Heart left ventricle (tissue), 16 donors: ENCODE data around the gene PLCH1. TPM values are rescaled to one million over a fixed set of nuclear protein-coding genes. Genes with fewer than 3 reads are reported as not detected.

ENCODE experiments used
- ATAC-seq, 4 donors: fragments of 200-7000 bp; cut with Tn5 transposase; one replicate each; pipeline ENCODE4 v1.9.1; 2020 to 2022; ENCODE audit warnings: moderate library complexity in 4 of 4, mild to moderate bottlenecking in 3 of 4, moderate number of reproducible peaks in 1 of 4
- DNase-seq, 5 donors: peaks; one replicate each; pipeline ENCODE4 v3.0.0-alpha.2; 2020
- H3K27ac ChIP-seq, 12 donors: fragments of 200-600 bp; sonication (generic) in 4 of 12; one replicate each; pipeline versions ENCODE4 v1.5.0 to v1.8.0; 2016 to 2022; ENCODE audit warnings: mild to moderate bottlenecking in 2 of 12
- H3K27me3 ChIP-seq, 9 donors: fragments of 200-600 bp; sonication (generic) in 2 of 9; one replicate each; pipeline versions ENCODE4 v1.5.1 to v1.8.0; 2016 to 2022; ENCODE audit warnings: mild to moderate bottlenecking in 3 of 9
- H3K36me3 ChIP-seq, 9 donors: fragments of 200-600 bp; sonication (generic) in 2 of 9; one replicate each; pipeline versions ENCODE4 v1.5.0 to v1.8.0; 2018 to 2022; ENCODE audit warnings: mild to moderate bottlenecking in 2 of 9
- H3K4me1 ChIP-seq, 12 donors: fragments of 200-600 bp; sonication (generic) in 4 of 12; one replicate each; pipeline versions ENCODE4 v1.5.0 to v1.8.0; 2016 to 2022; ENCODE audit warnings: mild to moderate bottlenecking in 3 of 12
- H3K4me3 ChIP-seq, 12 donors: fragments of 200-600 bp; sonication (generic) in 4 of 12; one replicate each; pipeline versions ENCODE4 v1.5.0 to v1.8.0; 2017 to 2022; ENCODE audit warnings: mild to moderate bottlenecking in 9 of 12, moderate library complexity in 4 of 12
- H3K9me3 ChIP-seq, 12 donors: fragments of 200-600 bp; sonication (generic) in 4 of 12; one replicate each; pipeline versions ENCODE4 v1.5.0 to v1.8.0; 2016 to 2022; ENCODE audit warnings: mild to moderate bottlenecking in 1 of 12
- POLR2A ChIP-seq, 2 donors: fragments of 450-650 bp; IDR thresholded peaks; one replicate each; pipeline ENCODE4 v1.6.1; 2017; ENCODE audit warnings: antibody characterized with exemption in 2 of 2, mild to moderate bottlenecking in 2 of 2, moderate library complexity in 2 of 2
- WGBS, 4 donors: extraction: QIAGEN DNeasy Blood & Tissue Kit in 2 of 4; methylation state at CpG; one replicate each; pipeline versions ENCODE4 v1.1.5 to v1.1.7; 2013 to 2018; 5-methylcytosine and 5-hydroxymethylcytosine counted together
- intact Hi-C, 10 donors: fragments of 100-400 bp; cut with DNase I; formaldehyde crosslinking; loops; one replicate each; pipeline versions ENCODE4 v1.11.1 to v1.14.2; 2022
- polyA plus RNA-seq, 2 donors: library from polyadenylated mRNA; stranded (reverse); fragments of 200-250 nt; gene quantifications; one replicate each; pipeline ENCODE4 v1.2.3, GENCODE V29; 2013
- total RNA-seq, 9 donors: library from RNA; depleted of rRNA in 2 of 9; stranded (reverse); fragments of >200 nt in 2 of 9; fragmentation: NEBNext Ultra II Directional in 3 of 9; extraction: Animal tissue kit (Norgen Biotek cat#: 25700) in 3 of 9; gene quantifications; one replicate each; pipeline versions ENCODE4 v1.1.0 to v1.2.4, GENCODE V29; 2016 to 2023
- TF ChIP-seq, protein P1 (sequence below), 12 donors: fragments of 200-600 bp; sonication (generic) in 4 of 12; IDR thresholded peaks; one replicate each; pipeline versions ENCODE4 v1.5.0 to v1.8.0; 2018 to 2022; ENCODE audit warnings: antibody characterized with exemption in 12 of 12, mild to moderate bottlenecking in 5 of 12
- donor health status: ischemic (EF 13 %, LVEDD 7.1; RV severe dilation, severe dysfunction).
- donor health status: healthy with polysubstance abuse.
- donor health status: DM: no; HTN: yes; CAD: no.
- donor health status: DM: no; HTN: no; CAD: no.
- donor health status: ischemic (EF 25% LVEDD 6.9; RV normal size, moderate dysfunction).
- donor health status: ischemic (EF 25% LVEDD 5.7; RV mildly dilated, moderate dysfunction).
- donor health status: healthy.
- donor health status: DM: yes; HTN: yes; CAD: no.
- donor health status: ischemic (EF 35%, LVEDD 5.7; RV mildly dilated, moderate dysfunction).
- donor health status: nonischemic (EF 11% LVEDD 7.7; RV severe dilation, severe dysfunction).
- donor health status: DM: yes; HTN: yes; CAD: no.
- donor health status: PGD.
- donor health status: ischemic (EF 29% LVEDD 5.4; RV normal size, mild dysfunction).
- donor health status: nonischemic (EF 23%, LVEDD 6.1; RV moderate dilation, normal function).

The PLCH1 gene
- total and polyA plus RNA-seq, 11 donors: 0.07 to 2.7 (median 0.23) TPM

DNA sequence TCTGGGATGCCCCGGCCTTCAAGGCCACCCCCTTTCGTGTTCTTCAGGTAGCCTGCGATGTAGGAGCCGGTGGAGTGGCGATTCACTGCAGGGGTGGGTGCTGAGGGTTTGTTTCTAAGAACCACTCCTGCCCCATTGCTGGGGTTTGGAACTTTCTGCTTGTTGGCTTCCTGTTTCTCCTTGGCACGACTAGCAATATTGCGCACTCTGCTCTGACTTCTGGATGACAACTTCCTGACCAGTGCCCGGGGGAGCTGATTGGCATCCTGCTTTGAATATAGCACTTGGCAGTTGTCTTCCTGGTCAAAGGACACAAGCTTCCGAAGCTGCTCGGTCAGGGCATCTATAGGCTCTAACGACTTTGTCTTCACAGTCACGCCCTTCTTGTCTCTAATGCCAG, 263.8 kb downstream of the PLCH1 start:
- no peaks in the 10 kb centered on the region for H3K4me1 ChIP-seq
- no peak for DNase-seq
- ATAC-seq: no peak
- intact Hi-C loops: no loop called here
- WGBS, 4 donors: 72 to 84% (median 80%) methylated on average over 12 of the region's 12 CpGs
- H3K27ac ChIP-seq: no peak overlapping the region
- peaks cover 0 to 20% (median 6%) of the 10 kb centered on the region in 12 donors for H3K9me3 ChIP-seq
- no peak overlapping the region for H3K4me3 ChIP-seq
- no peaks in the 10 kb centered on the region for H3K36me3 ChIP-seq
- TF ChIP-seq POLR2A (IDR thresholded peaks at IDR 0.05): no peak
- TF ChIP-seq, protein P1, sequence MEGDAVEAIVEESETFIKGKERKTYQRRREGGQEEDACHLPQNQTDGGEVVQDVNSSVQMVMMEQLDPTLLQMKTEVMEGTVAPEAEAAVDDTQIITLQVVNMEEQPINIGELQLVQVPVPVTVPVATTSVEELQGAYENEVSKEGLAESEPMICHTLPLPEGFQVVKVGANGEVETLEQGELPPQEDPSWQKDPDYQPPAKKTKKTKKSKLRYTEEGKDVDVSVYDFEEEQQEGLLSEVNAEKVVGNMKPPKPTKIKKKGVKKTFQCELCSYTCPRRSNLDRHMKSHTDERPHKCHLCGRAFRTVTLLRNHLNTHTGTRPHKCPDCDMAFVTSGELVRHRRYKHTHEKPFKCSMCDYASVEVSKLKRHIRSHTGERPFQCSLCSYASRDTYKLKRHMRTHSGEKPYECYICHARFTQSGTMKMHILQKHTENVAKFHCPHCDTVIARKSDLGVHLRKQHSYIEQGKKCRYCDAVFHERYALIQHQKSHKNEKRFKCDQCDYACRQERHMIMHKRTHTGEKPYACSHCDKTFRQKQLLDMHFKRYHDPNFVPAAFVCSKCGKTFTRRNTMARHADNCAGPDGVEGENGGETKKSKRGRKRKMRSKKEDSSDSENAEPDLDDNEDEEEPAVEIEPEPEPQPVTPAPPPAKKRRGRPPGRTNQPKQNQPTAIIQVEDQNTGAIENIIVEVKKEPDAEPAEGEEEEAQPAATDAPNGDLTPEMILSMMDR (IDR thresholded peaks at IDR 0.05): no peak
- H3K27me3 ChIP-seq: no peaks in the 10 kb centered on the region

DNA sequence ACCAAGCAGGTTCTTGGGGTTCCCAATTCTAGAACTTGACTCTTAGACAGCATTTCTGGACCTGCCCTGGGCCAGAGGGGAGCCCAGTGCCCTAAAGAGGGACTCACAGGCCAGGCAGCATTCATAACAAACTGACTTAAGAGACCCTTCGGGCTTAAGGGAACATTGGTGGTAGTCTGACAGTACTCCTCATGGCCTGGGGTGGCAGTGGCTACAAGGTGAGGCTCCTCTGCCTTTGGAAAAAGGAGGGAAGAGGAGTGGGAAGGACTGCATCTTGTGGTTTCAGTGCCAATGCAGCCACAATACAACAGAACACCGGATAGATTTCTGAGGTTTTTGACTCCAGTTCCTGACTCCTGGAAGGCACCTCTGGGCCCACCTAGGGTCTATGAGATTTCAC, 279.2 kb downstream of the PLCH1 start:
- H3K36me3 ChIP-seq: no peaks in the 10 kb centered on the region
- ATAC-seq: no peak
- intact Hi-C loops: no loop called here

DNA sequence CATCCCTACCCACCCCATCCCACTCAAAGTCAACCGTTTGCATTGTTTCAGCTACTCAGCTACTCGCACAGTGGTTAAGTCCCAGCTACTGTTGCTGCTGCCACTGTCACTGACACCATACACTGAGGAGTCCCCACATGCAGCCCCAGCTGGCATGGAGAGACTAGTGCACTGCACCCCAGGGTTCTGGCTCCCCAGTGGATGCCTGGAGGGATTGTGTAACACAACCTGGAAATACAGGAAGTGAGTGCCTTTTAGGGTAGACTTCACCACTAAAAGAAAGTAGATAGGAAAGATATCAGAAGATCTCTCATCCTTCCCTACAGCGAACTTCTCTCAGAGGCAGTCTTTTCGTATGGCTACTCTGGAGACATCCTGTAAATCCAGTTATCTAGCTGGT, 282.2 kb downstream of the PLCH1 start:
- Histone ChIP-seq H3K27ac (no peak overlapping the region), H3K9me3 (peaks cover 0 to 19% (median 11%) of the 10 kb centered on the region in 12 donors), H3K36me3 (no peaks in the 10 kb centered on the region), H3K4me1 (no peaks in the 10 kb centered on the region), H3K27me3 (no peaks in the 10 kb centered on the region), H3K4me3 (no peak overlapping the region)
- TF ChIP-seq POLR2A (IDR thresholded peaks at IDR 0.05): no peak
- TF ChIP-seq, protein P1 (IDR thresholded peaks at IDR 0.05): no peak
- no peak for ATAC-seq
- intact Hi-C loops: no loop called here
- no peak for DNase-seq
- 69 to 79% (median 72%) methylated on average over 4 of the region's 4 CpGs for WGBS, 4 donors

More for the DNA sequence above, 279.2 kb downstream of the PLCH1 start:
- H3K27me3 ChIP-seq: no peaks in the 10 kb centered on the region
- no peak overlapping the region for H3K4me3 ChIP-seq
- 62 to 72% (median 71%) methylated on average over 1 to 2 of the region's 2 CpGs for WGBS, 4 donors
- H3K4me1 ChIP-seq: no peaks in the 10 kb centered on the region
- H3K9me3 ChIP-seq: peaks cover 0 to 33% (median 11%) of the 10 kb centered on the region in 12 donors
- no peak for DNase-seq
- H3K27ac ChIP-seq: no peak overlapping the region
- TF ChIP-seq, protein P1 (IDR thresholded peaks at IDR 0.05): no peak
- no peak for TF ChIP-seq POLR2A (IDR thresholded peaks at IDR 0.05)

DNA sequence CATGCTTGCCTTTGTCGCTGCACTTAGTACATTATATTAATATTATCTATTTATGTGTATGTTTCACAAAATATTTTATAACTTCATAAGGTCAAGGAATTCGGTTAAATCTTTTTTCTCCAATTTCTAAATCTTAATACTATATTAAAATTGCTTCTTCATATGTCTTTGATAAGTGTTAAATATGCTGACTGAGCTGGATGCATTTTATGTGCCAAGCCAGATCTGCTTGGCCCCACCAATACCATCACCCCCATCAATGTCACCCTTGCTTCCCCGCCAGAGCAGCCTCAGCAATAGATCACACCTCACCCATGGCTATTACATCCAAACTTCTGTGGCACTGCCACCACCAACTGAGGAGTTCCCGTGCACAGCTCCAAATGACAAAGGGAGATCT, 287.3 kb downstream of the PLCH1 start:
- DNase-seq: no peak
- Histone ChIP-seq H3K4me3 (no peak overlapping the region), H3K4me1 (no peaks in the 10 kb centered on the region), H3K36me3 (no peaks in the 10 kb centered on the region), H3K27me3 (no peaks in the 10 kb centered on the region), H3K9me3 (no peaks in the 10 kb centered on the region), H3K27ac (no peak overlapping the region)
- intact Hi-C loops: no loop called here
- TF ChIP-seq POLR2A (IDR thresholded peaks at IDR 0.05): no peak
- TF ChIP-seq, protein P1 (IDR thresholded peaks at IDR 0.05): no peak
- WGBS, 4 donors: 84 to 89% (median 87%) methylated on average over 4 of the region's 4 CpGs
- ATAC-seq: no peak
